Endothelial cell of umbilical vein (primary cell): Measurements from ENCODE around the gene TENT5C. TPM values are rescaled to one million over a fixed set of nuclear protein-coding genes. Genes with fewer than 3 reads are reported as not detected.

Source experiments
- BruUV-seq: library from RNA; stranded (reverse); fragments of 400-500 nt; replicated peaks from 2 replicates; lab custom pipeline; 2021; lab: Mats Ljungman, UMichigan
- CTCF ChIA-PET: fragments of 300-600, 350-600 bp; sonication (Branson Sonifier 250); formaldehyde crosslinking; loops from one replicate; lab custom pipeline; 2021; ENCODE audit warnings: antibody characterized with exemption, inconsistent platforms; lab: Charles Lee
- POLR2A ChIA-PET: fragments of 300-600, 350-600 bp; sonication (Branson Sonifier 250); formaldehyde crosslinking; loops from one replicate; lab custom pipeline; 2021; ENCODE audit warnings: antibody characterized with exemption, inconsistent platforms; lab: Charles Lee
- DNase-seq: peaks from one replicate; pipeline ENCODE4 v3.0.0-alpha.2; 2011; ENCODE audit warnings: low read depth, low spot score
- FAIRE-seq: peaks from 2 replicates; lab custom pipeline; 2011; peaks lifted over from hg19 to GRCh38; lab: Jason Lieb, UNC
- H2AFZ ChIP-seq: 2 replicates; pipeline ENCODE4 v1.6.0; 2012; ENCODE audit warnings: low read depth, low read length, control low read depth, inconsistent platforms
- H3K27ac ChIP-seq: 2 replicates; pipeline ENCODE4 v1.5.1; 2011; ENCODE audit warnings: low read depth, mild to moderate bottlenecking, control low read depth, low read length, moderate library complexity; ENCODE audit not compliant: insufficient read depth
- H3K27me3 ChIP-seq, 2 experiments: 2 replicates each; pipeline versions ENCODE4 v1.6.0 to v1.6.1; 2011; ENCODE audit warnings: low read length in 2 of 2, mixed read lengths in 1 of 2; ENCODE audit not compliant: control insufficient read depth in 2 of 2, insufficient read depth in 2 of 2
- H3K36me3 ChIP-seq, 2 experiments: 2 replicates in 1 of 2; 3 replicates in 1 of 2; pipeline ENCODE4 v1.5.1; 2011; ENCODE audit warnings: low read length in 2 of 2, mild to moderate bottlenecking in 1 of 2, moderate library complexity in 1 of 2; ENCODE audit not compliant: control insufficient read depth in 2 of 2, insufficient read depth in 2 of 2; ENCODE audit errors: extremely low read depth in 1 of 2
- H3K4me1 ChIP-seq: 3 replicates; pipeline ENCODE4 v1.5.1; 2011; ENCODE audit warnings: mild to moderate bottlenecking, low read length; ENCODE audit not compliant: control insufficient read depth, insufficient read depth; ENCODE audit errors: extremely low read depth
- H3K4me2 ChIP-seq: 2 replicates; pipeline ENCODE4 v1.6.1; 2011; ENCODE audit warnings: low read length, control low read depth, mixed read lengths; ENCODE audit not compliant: insufficient read depth
- H3K4me3 ChIP-seq, 3 experiments: fragments of 200-600 bp in 1 of 3; sonication (generic), shearing (Covaris generic) in 1 of 3; replicated peaks in 1 of 3; 2 replicates each; pipeline ENCODE4 v1.5.1; 2011 to 2016; ENCODE audit warnings: control low read depth in 3 of 3, low read length in 3 of 3, mild to moderate bottlenecking in 2 of 3, inconsistent platforms in 1 of 3, low read depth in 1 of 3, moderate library complexity in 1 of 3; ENCODE audit not compliant: insufficient read depth in 1 of 3
- H3K79me2 ChIP-seq: 2 replicates; pipeline ENCODE4 v1.6.0; 2012; ENCODE audit warnings: low read length, inconsistent platforms; ENCODE audit not compliant: control insufficient read depth, insufficient read depth
- H3K9ac ChIP-seq: replicated peaks from 2 replicates; pipeline ENCODE3; 2011; ENCODE audit warnings: low read length, control low read depth; ENCODE audit not compliant: insufficient read depth; ENCODE audit errors: extremely low read depth
- H3K9me1 ChIP-seq: replicated peaks from 3 replicates; pipeline ENCODE4 v1.6.0; 2011; ENCODE audit warnings: mild to moderate bottlenecking, low read length; ENCODE audit not compliant: control insufficient read depth, insufficient read depth; ENCODE audit errors: extremely low read depth
- H3K9me3 ChIP-seq: replicated peaks from 2 replicates; pipeline ENCODE4 v1.5.1; 2012; ENCODE audit warnings: low read length, inconsistent platforms; ENCODE audit not compliant: control insufficient read depth, insufficient read depth
- H4K20me1 ChIP-seq: replicated peaks from 2 replicates; pipeline ENCODE3; 2011; ENCODE audit warnings: mild to moderate bottlenecking, low read length; ENCODE audit not compliant: control insufficient read depth, insufficient read depth; ENCODE audit errors: extremely low read depth
- EZH2 ChIP-seq: IDR thresholded peaks from 2 replicates; pipeline ENCODE4 v1.6.1; 2012; ENCODE audit warnings: borderline replicate concordance, low read depth, mild to moderate bottlenecking, moderate library complexity, low read length, inconsistent platforms; ENCODE audit not compliant: severe bottlenecking
- FOS ChIP-seq: IDR thresholded peaks from 2 replicates; pipeline ENCODE4 v1.6.1; 2011; ENCODE audit warnings: mild to moderate bottlenecking, low read length, moderate library complexity, borderline replicate concordance; ENCODE audit not compliant: insufficient read depth
- GATA2 ChIP-seq: IDR thresholded peaks from 2 replicates; pipeline ENCODE4 v1.7.0; 2011; ENCODE audit warnings: low read depth, mild to moderate bottlenecking, moderate library complexity, mixed read lengths, low read length; ENCODE audit not compliant: insufficient read length, insufficient read depth
- JUN ChIP-seq: IDR thresholded peaks from 2 replicates; pipeline ENCODE4 v1.6.1; 2011; ENCODE audit warnings: borderline replicate concordance, low read depth; ENCODE audit not compliant: insufficient read length, insufficient read depth
- MAX ChIP-seq: IDR thresholded peaks from 2 replicates; pipeline ENCODE4 v1.6.1; 2011; ENCODE audit not compliant: insufficient read depth, insufficient read length
- MYC ChIP-seq: IDR thresholded peaks from one replicate; pipeline ENCODE4 v1.6.1; 2011; ENCODE audit warnings: mild to moderate bottlenecking, low read depth, low read length
- POLR2A ChIP-seq: IDR thresholded peaks from 2 replicates; pipeline ENCODE4 v1.6.1; 2012; ENCODE audit warnings: low read depth, mild to moderate bottlenecking, control low read depth, low read length
- POLR2AphosphoS5 ChIP-seq: IDR thresholded peaks from 2 replicates; pipeline ENCODE4 v1.6.1; 2012; ENCODE audit warnings: low read depth, mild to moderate bottlenecking, control low read depth, low read length, moderate library complexity; ENCODE audit not compliant: insufficient read depth
- dilution Hi-C: fragments of 300-500 bp; cut with MboI; formaldehyde crosslinking; loops from one replicate; pipeline ENCODE4 v1.15.0; 2019; ENCODE audit warnings: low sequenced_read_pairs; ENCODE audit not compliant: extremely low pct_ligation_motif_present
- intact Hi-C: fragments of 100-400 bp; cut with micrococcal nuclease; formaldehyde crosslinking; loops from one replicate; pipeline ENCODE4 v1.10.0; 2022
- polyA plus RNA-seq, 4 experiments: library from polyadenylated mRNA; depleted of rRNA in 3 of 4; stranded (reverse) in 3 of 4; unstranded in 1 of 4; fragments of >200 nt; gene quantifications; 2 replicates each; pipeline versions ENCODE4 v1.2.1 to v1.2.3, GENCODE V29; 2011 to 2012; ENCODE audit warnings: missing spikeins in 1 of 4
- total RNA-seq: library from RNA; stranded (reverse); gene quantifications from 2 replicates; pipeline ENCODE4 v1.2.3, GENCODE V29; 2021
- TF ChIP-seq, protein P1 (sequence below), 2 donors: IDR thresholded peaks; 1 replicate in 1 of 2; 2 replicates in 1 of 2; pipeline ENCODE4 v1.5.1; 2011; ENCODE audit warnings: low read length in 2 of 2, mild to moderate bottlenecking in 2 of 2, moderate library complexity in 2 of 2, control low read depth in 1 of 2, inconsistent platforms in 1 of 2, low read depth in 1 of 2; ENCODE audit not compliant: insufficient read depth in 1 of 2; ENCODE audit errors: extremely low read depth in 1 of 2

The TENT5C gene
- total and polyA plus RNA-seq, 2 donors (not counting 3 experiments of a cell fraction or from before 2014, with no cell fraction given), result 0.06 to 0.22 TPM

- CTCF ChIA-PET, result interaction anchor here (1.7 to 2.0 kb wide), 2 partner anchors 11 to 163 kb away, joined by 3 to 7 read pairs; no protein-coding TSS in a partner anchor
- intact Hi-C loops, result loop anchor here (10.0 kb wide), 1 partner anchor 611 kb away; the partner anchor contains the start of gene TTF2
- dilution Hi-C loops, result no loop called here
Observed at GRCh38 chr1:117675907-117676430, 70.1 kb downstream of the TENT5C start.

GRCh38 chr1:117676615-117677130, 70.8 kb downstream of the TENT5C start:
- dilution Hi-C loops (no loop called here), intact Hi-C loops (loop anchor here (10.0 kb wide), 1 partner anchor 612 kb away; the partner anchor contains the start of gene TTF2)
- BruUV-seq, result no TSS peak

More at GRCh38 chr1:117675907-117676430, 70.1 kb downstream of the TENT5C start:
- Histone ChIP-seq H3K4me3 (no peak overlapping the region), H3K36me3 (no peaks in the 10 kb centered on the region), H3K9me1 (no peaks in the 10 kb centered on the region), H2AFZ (no peak overlapping the region), H4K20me1 (no peaks in the 10 kb centered on the region), H3K9ac (no peak overlapping the region), H3K27me3 (no peaks in the 10 kb centered on the region), H3K79me2 (no peaks in the 10 kb centered on the region), H3K4me2 (no peak overlapping the region), H3K27ac (no peak overlapping the region), H3K4me1 (peaks cover 12% of the 10 kb centered on the region), H3K9me3 (no peaks in the 10 kb centered on the region)
- no peak for TF ChIP-seq FOS
- no TSS peak for BruUV-seq
- POLR2A ChIA-PET, result no interaction called here
- FAIRE-seq (no peak), DNase-seq (no peak)

More at GRCh38 chr1:117676615-117677130, 70.8 kb downstream of the TENT5C start:
- ChIA-PET CTCF (interaction anchor here (1.0 kb wide), 1 partner anchor 9 kb away, joined by 4 read pairs; no protein-coding TSS in a partner anchor), POLR2A (no interaction called here)
- Histone ChIP-seq H3K4me2 (no peak overlapping the region), H3K9me1 (no peaks in the 10 kb centered on the region), H4K20me1 (no peaks in the 10 kb centered on the region), H3K4me1 (peaks cover 5% of the 10 kb centered on the region), H3K27me3 (no peaks in the 10 kb centered on the region), H3K36me3 (no peaks in the 10 kb centered on the region), H2AFZ (no peak overlapping the region), H3K9me3 (no peaks in the 10 kb centered on the region), H3K4me3 (no peak overlapping the region), H3K27ac (no peak overlapping the region), H3K9ac (no peak overlapping the region), H3K79me2 (no peaks in the 10 kb centered on the region)
- DNase-seq (no peak), FAIRE-seq (no peak)
- no peak for TF ChIP-seq JUN
- TF ChIP-seq, protein P1, sequence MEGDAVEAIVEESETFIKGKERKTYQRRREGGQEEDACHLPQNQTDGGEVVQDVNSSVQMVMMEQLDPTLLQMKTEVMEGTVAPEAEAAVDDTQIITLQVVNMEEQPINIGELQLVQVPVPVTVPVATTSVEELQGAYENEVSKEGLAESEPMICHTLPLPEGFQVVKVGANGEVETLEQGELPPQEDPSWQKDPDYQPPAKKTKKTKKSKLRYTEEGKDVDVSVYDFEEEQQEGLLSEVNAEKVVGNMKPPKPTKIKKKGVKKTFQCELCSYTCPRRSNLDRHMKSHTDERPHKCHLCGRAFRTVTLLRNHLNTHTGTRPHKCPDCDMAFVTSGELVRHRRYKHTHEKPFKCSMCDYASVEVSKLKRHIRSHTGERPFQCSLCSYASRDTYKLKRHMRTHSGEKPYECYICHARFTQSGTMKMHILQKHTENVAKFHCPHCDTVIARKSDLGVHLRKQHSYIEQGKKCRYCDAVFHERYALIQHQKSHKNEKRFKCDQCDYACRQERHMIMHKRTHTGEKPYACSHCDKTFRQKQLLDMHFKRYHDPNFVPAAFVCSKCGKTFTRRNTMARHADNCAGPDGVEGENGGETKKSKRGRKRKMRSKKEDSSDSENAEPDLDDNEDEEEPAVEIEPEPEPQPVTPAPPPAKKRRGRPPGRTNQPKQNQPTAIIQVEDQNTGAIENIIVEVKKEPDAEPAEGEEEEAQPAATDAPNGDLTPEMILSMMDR (IDR thresholded peaks at IDR 0.05; ENCODE audit: extremely low read depth in 1 of 2, insufficient read depth in 1 of 2, low read depth in 1 of 2, low read length in 2 of 2), result no peak
- no peak for TF ChIP-seq POLR2A
- no peak for TF ChIP-seq MAX
- TF ChIP-seq EZH2, result no peak
- TF ChIP-seq FOS, result no peak
- no peak for TF ChIP-seq MYC
- no peak for TF ChIP-seq POLR2AphosphoS5
- TF ChIP-seq GATA2, result no peak
